Parathyroid adenoma (tissue), 2 donors: ENCODE results near the gene ASTN1.

Experiments used
- H2AFZ ChIP-seq: fragments of 300-600 bp; sonication (generic); one replicate; pipeline ENCODE4 v1.7.0; 2017; ENCODE audit warnings: antibody characterized with exemption, mild to moderate bottlenecking
- H3K27ac ChIP-seq: fragments of 300-600 bp; sonication (generic); one replicate; pipeline ENCODE4 v1.7.0; 2017
- H3K27me3 ChIP-seq: fragments of 300-600 bp; sonication (generic); one replicate; pipeline ENCODE4 v1.7.0; 2017; ENCODE audit warnings: low read length; ENCODE audit not compliant: control insufficient read depth, insufficient read depth
- H3K36me3 ChIP-seq: fragments of 300-600 bp; sonication (generic); one replicate; pipeline ENCODE4 v1.7.0; 2017; ENCODE audit warnings: low read length; ENCODE audit not compliant: control insufficient read depth, insufficient read depth
- H3K4me1 ChIP-seq: fragments of 300-600 bp; sonication (generic); one replicate; pipeline ENCODE4 v1.7.0; 2017; ENCODE audit warnings: control low read depth
- H3K4me2 ChIP-seq: fragments of 300-600 bp; sonication (generic); one replicate; pipeline ENCODE4 v1.7.0; 2017; ENCODE audit warnings: low read length
- H3K4me3 ChIP-seq: fragments of 300-600 bp; sonication (generic); one replicate; pipeline ENCODE4 v1.7.0; 2017; ENCODE audit warnings: low read depth, low read length
- H3K79me2 ChIP-seq: fragments of 300-600 bp; sonication (generic); one replicate; pipeline ENCODE4 v1.7.0; 2017; ENCODE audit warnings: control low read depth
- H3K9ac ChIP-seq: fragments of 300-600 bp; sonication (generic); one replicate; pipeline ENCODE4 v1.7.0; 2017; ENCODE audit warnings: mild to moderate bottlenecking
- H3K9me3 ChIP-seq: fragments of 300-600 bp; sonication (generic); one replicate; pipeline ENCODE4 v1.7.0; 2017; ENCODE audit warnings: low read length; ENCODE audit not compliant: control insufficient read depth
- TF ChIP-seq, protein P1 (sequence below): fragments of 300-600 bp; sonication (generic); IDR thresholded peaks from one replicate; pipeline ENCODE4 v1.7.0; 2017; ENCODE audit warnings: antibody characterized with exemption, mild to moderate bottlenecking
- donor health status: primary hyperparathyroidism.

The ASTN1 gene

DNA sequence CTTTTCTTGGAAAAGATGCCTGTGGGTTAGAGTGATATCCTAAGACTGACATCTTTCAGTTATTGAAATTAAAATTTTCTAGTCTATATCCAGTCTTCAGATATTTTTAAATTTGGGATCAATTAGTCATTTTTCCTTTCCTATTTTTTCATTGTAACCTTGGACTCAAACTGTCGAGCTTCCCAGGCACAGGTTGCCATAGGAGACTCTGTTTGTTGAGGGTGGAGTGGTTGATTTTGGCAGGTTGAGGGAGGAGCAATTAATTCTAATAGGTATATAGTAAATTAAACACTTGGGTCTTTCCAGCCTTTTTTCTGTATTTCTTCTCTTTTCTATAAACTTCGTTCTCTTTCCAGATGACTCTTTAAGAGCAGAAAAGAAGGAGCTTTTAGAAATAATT lies 326.8 kb downstream of the ASTN1 start:
- Histone ChIP-seq H3K9ac (no peak overlapping the region), H3K36me3 (no peaks in the 10 kb centered on the region), H2AFZ (no peak overlapping the region), H3K9me3 (no peaks in the 10 kb centered on the region), H3K4me1 (no peaks in the 10 kb centered on the region), H3K79me2 (no peaks in the 10 kb centered on the region), H3K27me3 (no peaks in the 10 kb centered on the region), H3K4me2 (no peak overlapping the region), H3K4me3 (no peak overlapping the region), H3K27ac (no peak overlapping the region)
- TF ChIP-seq, protein P1, sequence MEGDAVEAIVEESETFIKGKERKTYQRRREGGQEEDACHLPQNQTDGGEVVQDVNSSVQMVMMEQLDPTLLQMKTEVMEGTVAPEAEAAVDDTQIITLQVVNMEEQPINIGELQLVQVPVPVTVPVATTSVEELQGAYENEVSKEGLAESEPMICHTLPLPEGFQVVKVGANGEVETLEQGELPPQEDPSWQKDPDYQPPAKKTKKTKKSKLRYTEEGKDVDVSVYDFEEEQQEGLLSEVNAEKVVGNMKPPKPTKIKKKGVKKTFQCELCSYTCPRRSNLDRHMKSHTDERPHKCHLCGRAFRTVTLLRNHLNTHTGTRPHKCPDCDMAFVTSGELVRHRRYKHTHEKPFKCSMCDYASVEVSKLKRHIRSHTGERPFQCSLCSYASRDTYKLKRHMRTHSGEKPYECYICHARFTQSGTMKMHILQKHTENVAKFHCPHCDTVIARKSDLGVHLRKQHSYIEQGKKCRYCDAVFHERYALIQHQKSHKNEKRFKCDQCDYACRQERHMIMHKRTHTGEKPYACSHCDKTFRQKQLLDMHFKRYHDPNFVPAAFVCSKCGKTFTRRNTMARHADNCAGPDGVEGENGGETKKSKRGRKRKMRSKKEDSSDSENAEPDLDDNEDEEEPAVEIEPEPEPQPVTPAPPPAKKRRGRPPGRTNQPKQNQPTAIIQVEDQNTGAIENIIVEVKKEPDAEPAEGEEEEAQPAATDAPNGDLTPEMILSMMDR, result no peak

DNA sequence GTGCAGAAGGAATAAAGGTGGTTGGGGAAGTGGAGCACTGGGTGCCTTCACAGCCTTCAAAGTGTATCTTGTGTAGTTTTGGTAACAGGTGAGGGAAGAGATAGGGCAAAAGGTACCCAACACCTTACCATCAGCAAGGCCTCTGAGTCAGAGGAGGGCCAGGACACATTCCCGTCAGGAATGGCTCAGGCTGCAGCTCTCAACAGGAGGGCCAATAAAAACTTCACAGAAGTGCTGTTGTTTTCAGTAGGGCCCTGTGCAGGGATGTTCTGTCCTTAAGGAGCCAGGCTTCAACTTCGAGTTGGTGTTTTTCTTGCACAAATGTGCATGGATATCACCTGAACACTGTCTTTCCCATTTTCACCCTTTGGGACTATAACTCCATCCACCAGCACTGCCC lies 333.4 kb downstream of the ASTN1 start:
- no peak overlapping the region for H3K4me3 ChIP-seq

DNA sequence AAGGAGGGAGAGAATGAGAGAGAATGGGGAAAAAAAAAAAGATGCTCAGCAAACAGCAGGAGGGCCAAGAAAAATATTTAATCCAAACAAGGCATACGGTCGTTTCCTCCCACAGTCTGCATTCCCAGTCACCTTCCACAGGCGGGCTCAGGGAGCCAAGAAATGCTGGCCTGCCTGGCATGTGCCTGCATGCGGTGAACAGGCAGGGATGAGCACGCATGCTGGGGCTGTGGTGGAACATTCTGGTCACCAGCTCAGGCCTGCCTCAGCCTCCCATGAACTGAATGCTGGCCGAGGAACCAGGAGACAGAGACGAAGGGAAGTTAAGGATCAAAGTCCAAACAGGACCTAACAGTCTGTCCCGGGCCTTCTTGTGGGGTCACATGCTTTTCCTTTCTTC lies 335.3 kb downstream of the ASTN1 start:
- Histone ChIP-seq H3K9me3 (no peaks in the 10 kb centered on the region), H3K4me3 (no peak overlapping the region), H3K9ac (no peak overlapping the region), H3K27me3 (no peaks in the 10 kb centered on the region), H3K4me1 (no peaks in the 10 kb centered on the region), H3K79me2 (no peaks in the 10 kb centered on the region), H2AFZ (no peak overlapping the region), H3K27ac (no peak overlapping the region), H3K4me2 (no peak overlapping the region), H3K36me3 (no peaks in the 10 kb centered on the region)
- TF ChIP-seq, protein P1, result no peak

More for the DNA sequence above, 333.4 kb downstream of the ASTN1 start:
- H3K4me2 ChIP-seq, result no peak overlapping the region
- no peak overlapping the region for H3K9ac ChIP-seq
- TF ChIP-seq, protein P1, result no peak
- no peaks in the 10 kb centered on the region for H3K79me2 ChIP-seq
- H3K27me3 ChIP-seq, result no peaks in the 10 kb centered on the region
- H2AFZ ChIP-seq, result no peak overlapping the region
- no peak overlapping the region for H3K27ac ChIP-seq
- no peaks in the 10 kb centered on the region for H3K9me3 ChIP-seq
- no peaks in the 10 kb centered on the region for H3K36me3 ChIP-seq
- H3K4me1 ChIP-seq, result no peaks in the 10 kb centered on the region

DNA sequence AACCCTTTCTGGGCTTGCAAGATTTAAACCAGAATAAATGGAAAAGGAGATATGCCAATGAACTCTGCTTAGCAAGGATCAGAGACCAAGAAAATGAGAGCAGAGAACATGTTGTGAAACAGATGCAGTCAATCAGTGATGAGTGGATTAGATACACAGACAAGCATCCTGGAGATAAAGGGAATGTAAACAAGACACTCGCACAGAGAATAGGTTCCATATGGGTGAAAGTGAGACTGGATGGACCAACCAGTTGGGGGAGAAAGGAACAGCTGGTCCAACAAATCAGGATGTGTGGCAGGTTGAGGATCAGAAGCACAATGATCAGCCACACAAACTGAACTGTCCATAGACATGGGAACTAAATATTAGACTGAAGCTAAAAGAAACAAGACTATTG lies 338.2 kb downstream of the ASTN1 start:
- TF ChIP-seq, protein P1, result no peak
- Histone ChIP-seq H2AFZ (no peak overlapping the region), H3K36me3 (no peaks in the 10 kb centered on the region)

DNA sequence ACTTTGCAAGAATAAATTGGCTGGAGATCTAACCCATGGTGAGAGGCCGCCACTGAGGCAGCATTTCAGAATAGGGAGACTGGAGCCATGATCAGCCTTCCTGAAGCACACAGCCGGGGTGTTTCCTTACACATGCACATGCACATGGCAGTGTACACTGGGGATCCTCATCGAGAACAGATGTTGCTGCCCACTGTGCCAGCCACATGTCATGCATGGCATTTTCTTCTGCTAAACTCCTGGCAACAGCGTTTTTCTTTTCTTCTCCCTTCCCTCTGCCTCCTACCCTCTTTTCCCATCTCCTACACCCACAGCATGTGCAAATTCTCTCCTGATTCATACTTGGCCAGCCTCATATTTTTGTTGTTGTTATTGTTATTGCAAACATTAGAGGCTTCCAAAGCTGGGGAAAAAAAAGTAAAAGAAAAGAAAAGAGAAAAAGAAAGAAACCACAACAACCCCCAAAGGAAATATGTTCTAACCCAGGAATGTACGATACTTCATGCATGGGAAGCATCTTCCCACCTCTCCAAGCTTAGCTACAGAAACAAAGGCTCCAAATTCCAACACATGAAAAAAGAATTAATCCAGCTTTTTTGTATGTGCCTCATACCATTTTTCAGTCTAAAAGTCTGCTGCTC lies 344.0 kb downstream of the ASTN1 start:
- Histone ChIP-seq H3K4me2 (no peak overlapping the region), H3K9ac (no peak overlapping the region), H3K36me3 (no peaks in the 10 kb centered on the region), H2AFZ (no peak overlapping the region), H3K4me1 (no peaks in the 10 kb centered on the region), H3K27ac (no peak overlapping the region), H3K27me3 (peaks cover 3% of the 10 kb centered on the region), H3K79me2 (no peaks in the 10 kb centered on the region), H3K9me3 (no peaks in the 10 kb centered on the region), H3K4me3 (no peak overlapping the region)
- TF ChIP-seq, protein P1, result no peak

More for the DNA sequence above, 338.2 kb downstream of the ASTN1 start:
- Histone ChIP-seq H3K79me2 (no peaks in the 10 kb centered on the region), H3K9me3 (no peaks in the 10 kb centered on the region), H3K9ac (no peak overlapping the region), H3K27me3 (no peaks in the 10 kb centered on the region), H3K4me3 (no peak overlapping the region), H3K4me1 (no peaks in the 10 kb centered on the region), H3K27ac (no peak overlapping the region), H3K4me2 (no peak overlapping the region)
